ENCODE measurements around the gene CRISPLD2.
"Not testable (repeated sequence)": the region's sequence is repeated elsewhere in the genome, so short reads cannot be mapped to it uniquely, and the experiment has no call there.

Gene CRISPLD2

GRCh38 chr16:84860383-84860782 is 40.6 kb downstream of the CRISPLD2 start:
- no peak for DNase-seq (ENCODE audit: low spot score)

GRCh38 chr16:84861671-84862070 is 41.9 kb downstream of the CRISPLD2 start:
- DNase-seq (ENCODE audit: low spot score), result no peak

GRCh38 chr16:84862804-84863480 is 43.2 kb downstream of the CRISPLD2 start:
- DNase-seq (ENCODE audit: low spot score), result no peak

GRCh38 chr16:84863481-84863814 is 43.7 kb downstream of the CRISPLD2 start:
- DNase-seq (ENCODE audit: low spot score), result no peak

GRCh38 chr16:84864326-84864955 is 44.7 kb downstream of the CRISPLD2 start:
- no peak for DNase-seq (ENCODE audit: low spot score)

- no peak for DNase-seq (ENCODE audit: low spot score)
Observed at GRCh38 chr16:84867696-84868095, 47.9 kb downstream of the CRISPLD2 start.

- no peak for DNase-seq (ENCODE audit: low spot score)
Observed at GRCh38 chr16:84868328-84868727, 48.5 kb downstream of the CRISPLD2 start.

GRCh38 chr16:84868829-84869472 is 49.2 kb downstream of the CRISPLD2 start:
- DNase-seq (ENCODE audit: low spot score), result no peak

GRCh38 chr16:84869473-84869845 is 49.7 kb downstream of the CRISPLD2 start:
- DNase-seq (ENCODE audit: low spot score), result no peak

GRCh38 chr16:84872971-84873370 is 53.2 kb downstream of the CRISPLD2 start:
- not testable (repeated sequence) for DNase-seq (ENCODE audit: low spot score)

- DNase-seq (ENCODE audit: low spot score), result no peak
Observed at GRCh38 chr16:84874004-84874435, 54.2 kb downstream of the CRISPLD2 start.

GRCh38 chr16:84874553-84874952 is 54.8 kb downstream of the CRISPLD2 start:
- DNase-seq (ENCODE audit: low spot score), result no peak

GRCh38 chr16:84874983-84875382 is 55.2 kb downstream of the CRISPLD2 start:
- DNase-seq (ENCODE audit: low spot score), result no peak

- no peak for DNase-seq (ENCODE audit: low spot score)
Observed at GRCh38 chr16:84875846-84876245, 56.1 kb downstream of the CRISPLD2 start.

GRCh38 chr16:84876873-84877606 is 57.3 kb downstream of the CRISPLD2 start:
- no peak for DNase-seq (ENCODE audit: low spot score)

- DNase-seq (ENCODE audit: low spot score), result no peak
Observed at GRCh38 chr16:84878770-84879169, 59.0 kb downstream of the CRISPLD2 start.

- DNase-seq (ENCODE audit: low spot score), result no peak
Observed at GRCh38 chr16:84879569-84880487, 60.0 kb downstream of the CRISPLD2 start.

GRCh38 chr16:84881702-84882521 is 62.1 kb downstream of the CRISPLD2 start:
- peak; percentile 83 for DNase-seq (ENCODE audit: low spot score)

- DNase-seq (ENCODE audit: low spot score), result peak; percentile 24
Observed at GRCh38 chr16:84883301-84883700, 63.5 kb downstream of the CRISPLD2 start.

GRCh38 chr16:84884246-84884595 is 64.4 kb downstream of the CRISPLD2 start:
- DNase-seq (ENCODE audit: low spot score), result no peak
